Gastrocnemius medialis (tissue), 4 donors: ENCODE data around the gene QPRT. TPM values are rescaled to one million over a fixed set of nuclear protein-coding genes. Genes with fewer than 3 reads are reported as not detected.

Experiments
- ATAC-seq, 2 donors: fragments of 150-250 bp; one replicate each; pipeline ENCODE4 v1.9.1; 2016
- DNase-seq, 2 donors: peaks; one replicate each; pipeline ENCODE4 v3.0.0-alpha.2; 2019
- H3K27ac ChIP-seq, 4 donors: fragments of 200-600 bp; sonication (generic); 1 replicate in 1 of 4; 2 replicates in 3 of 4; pipeline ENCODE4 v1.5.1; 2016 to 2018; ENCODE audit warnings: mild to moderate bottlenecking in 2 of 4, moderate library complexity in 1 of 4
- H3K27me3 ChIP-seq, 3 donors: fragments of 200-600 bp; sonication (generic) in 2 of 3; 1 replicate in 1 of 3; 2 replicates in 2 of 3; pipeline versions ENCODE4 v1.5.1 to v1.6.0; 2016 to 2019; ENCODE audit warnings: mild to moderate bottlenecking in 1 of 3, moderate library complexity in 1 of 3
- H3K36me3 ChIP-seq, 2 donors: fragments of 200-600 bp; sonication (generic) in 1 of 2; one replicate each; pipeline ENCODE4 v1.5.1; 2017 to 2018
- H3K4me1 ChIP-seq, 2 donors: fragments of 200-600 bp; sonication (generic) in 1 of 2; one replicate each; pipeline ENCODE4 v1.5.1; 2016 to 2017; ENCODE audit warnings: mild to moderate bottlenecking in 2 of 2
- H3K4me3 ChIP-seq, 4 donors: fragments of 200-600 bp; sonication (generic) in 3 of 4; 1 replicate in 1 of 4; 2 replicates in 3 of 4; pipeline ENCODE4 v1.5.1; 2016 to 2019; ENCODE audit warnings: mild to moderate bottlenecking in 2 of 4
- H3K9me3 ChIP-seq, 3 donors: fragments of 200-600 bp; sonication (generic) in 2 of 3; 1 replicate in 1 of 3; 2 replicates in 2 of 3; pipeline ENCODE4 v1.5.1; 2016 to 2019
- POLR2A ChIP-seq, 2 donors: fragments of 450-650 bp; IDR thresholded peaks; one replicate each; pipeline ENCODE4 v1.6.1; 2017; ENCODE audit warnings: antibody characterized with exemption in 2 of 2, mild to moderate bottlenecking in 2 of 2, moderate library complexity in 2 of 2
- in situ Hi-C, 4 donors: fragments of 200-750 bp; cut with MboI; loops; one replicate each; pipeline versions ENCODE4 v1.15.0 to v1.8.0; 2017; ENCODE audit warnings: low sequenced_read_pairs in 4 of 4
- intact Hi-C: fragments of 100-400 bp; cut with DNase I; formaldehyde crosslinking; loops from one replicate; pipeline ENCODE4 v1.15.1; 2023; ENCODE audit warnings: low total_unique reads
- total RNA-seq, 4 donors: library from RNA; depleted of rRNA; stranded (reverse); fragments of >200 nt; gene quantifications; one replicate each; pipeline versions ENCODE4 v1.1.0 to v1.2.3, GENCODE V29; 2016
- TF ChIP-seq, protein P1 (sequence below), 5 experiments: fragments of 450-650 bp in 3 of 5; fragments of 200-600 bp in 2 of 5; sonication (generic) in 2 of 5; IDR thresholded peaks in 4 of 5; conservative IDR thresholded peaks in 1 of 5; 1 replicate in 4 of 5; 2 replicates in 1 of 5; pipeline ENCODE4 v1.5.1; 2016 to 2019; ENCODE audit warnings: antibody characterized with exemption in 5 of 5, mild to moderate bottlenecking in 3 of 5, moderate library complexity in 3 of 5

QPRT gene
- total RNA-seq, 4 donors from 2014 or later = 0.78 to 2.5 (median 1.5) TPM

DNA sequence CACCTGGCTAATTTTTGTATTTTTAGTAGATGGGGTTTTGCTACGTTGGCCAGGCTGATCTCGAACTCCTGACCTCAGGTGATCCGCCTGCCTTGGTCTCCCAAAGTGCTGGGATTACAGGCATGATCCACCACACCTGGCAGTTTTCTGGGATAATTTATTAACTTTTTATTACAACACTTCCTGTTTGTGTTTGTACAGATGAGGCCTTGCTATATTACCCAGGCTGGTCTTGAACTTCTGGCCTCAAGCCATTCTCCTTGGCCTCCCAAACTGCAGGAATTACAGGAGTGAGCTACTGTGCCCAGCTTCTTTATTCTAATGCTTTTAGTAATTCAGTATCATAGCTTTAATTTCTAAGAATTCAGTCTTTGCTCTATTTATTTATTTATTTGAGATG, 32.0 kb upstream of the QPRT start:
- in situ Hi-C loops (loop anchor here in 1 of 4 donors (10.0 kb wide), 1 partner anchor 88 kb away; no protein-coding TSS in a partner anchor), intact Hi-C loops (no loop called here)
- Histone ChIP-seq H3K4me3 (no peak overlapping the region), H3K4me1 (no peaks in the 10 kb centered on the region), H3K27me3 (no peaks in the 10 kb centered on the region), H3K36me3 (no peaks in the 10 kb centered on the region), H3K27ac (no peak overlapping the region), H3K9me3 (no peaks in the 10 kb centered on the region)
- no peak for DNase-seq
- TF ChIP-seq, protein P1, sequence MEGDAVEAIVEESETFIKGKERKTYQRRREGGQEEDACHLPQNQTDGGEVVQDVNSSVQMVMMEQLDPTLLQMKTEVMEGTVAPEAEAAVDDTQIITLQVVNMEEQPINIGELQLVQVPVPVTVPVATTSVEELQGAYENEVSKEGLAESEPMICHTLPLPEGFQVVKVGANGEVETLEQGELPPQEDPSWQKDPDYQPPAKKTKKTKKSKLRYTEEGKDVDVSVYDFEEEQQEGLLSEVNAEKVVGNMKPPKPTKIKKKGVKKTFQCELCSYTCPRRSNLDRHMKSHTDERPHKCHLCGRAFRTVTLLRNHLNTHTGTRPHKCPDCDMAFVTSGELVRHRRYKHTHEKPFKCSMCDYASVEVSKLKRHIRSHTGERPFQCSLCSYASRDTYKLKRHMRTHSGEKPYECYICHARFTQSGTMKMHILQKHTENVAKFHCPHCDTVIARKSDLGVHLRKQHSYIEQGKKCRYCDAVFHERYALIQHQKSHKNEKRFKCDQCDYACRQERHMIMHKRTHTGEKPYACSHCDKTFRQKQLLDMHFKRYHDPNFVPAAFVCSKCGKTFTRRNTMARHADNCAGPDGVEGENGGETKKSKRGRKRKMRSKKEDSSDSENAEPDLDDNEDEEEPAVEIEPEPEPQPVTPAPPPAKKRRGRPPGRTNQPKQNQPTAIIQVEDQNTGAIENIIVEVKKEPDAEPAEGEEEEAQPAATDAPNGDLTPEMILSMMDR (IDR thresholded peaks at IDR 0.05 in 4 of 5, conservative IDR thresholded peaks at IDR 0.05 in 1 of 5) = no peak
- no peak for TF ChIP-seq POLR2A (IDR thresholded peaks at IDR 0.05)
- ATAC-seq = no peak

DNA sequence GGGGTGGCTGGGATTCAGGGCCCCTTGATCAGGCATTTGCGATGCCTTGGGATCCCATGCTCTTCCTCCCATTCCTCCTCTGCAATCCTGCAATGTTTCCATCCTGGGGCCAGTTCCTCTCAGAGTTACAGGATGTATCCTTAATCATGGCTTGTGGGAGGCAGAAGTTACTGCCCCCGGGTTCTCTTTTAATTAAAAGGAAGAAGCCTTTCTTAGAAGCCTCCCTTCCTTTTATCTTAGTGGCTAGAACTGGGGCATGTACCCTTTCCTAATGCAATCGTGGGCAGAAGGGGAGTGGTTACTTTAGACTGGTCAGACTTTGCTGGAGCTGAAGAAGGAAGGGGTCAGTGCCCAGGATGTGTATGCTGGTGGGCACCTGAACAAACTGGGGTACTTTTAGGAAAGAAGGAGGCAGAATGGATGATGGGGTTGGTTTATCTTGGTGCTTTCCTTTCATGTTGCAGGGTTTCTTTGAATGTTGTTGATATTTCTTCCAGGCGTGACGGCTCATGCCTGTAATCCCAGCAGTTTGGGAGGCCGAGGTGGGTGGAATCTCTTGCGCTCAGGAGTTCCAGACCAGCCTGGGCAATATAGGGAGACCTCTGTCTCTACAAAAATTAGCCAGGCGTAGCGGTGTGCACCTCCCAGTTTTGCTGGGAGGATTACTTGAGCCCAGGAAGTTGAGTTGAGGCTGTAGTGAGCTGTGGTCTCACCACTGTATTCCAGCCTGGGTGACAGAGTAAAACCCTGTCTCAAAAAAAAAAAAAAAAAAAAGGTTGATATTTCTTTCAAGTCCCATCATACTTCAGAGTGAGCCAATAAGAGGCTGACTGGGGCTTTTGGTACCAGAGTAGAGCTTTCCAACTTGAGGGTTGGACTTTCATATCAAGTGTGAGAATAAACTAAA, 29.1 kb upstream of the QPRT start:
- no peak for DNase-seq
- no peak for ATAC-seq
- Histone ChIP-seq H3K36me3 (no peaks in the 10 kb centered on the region), H3K4me3 (no peak overlapping the region), H3K4me1 (no peaks in the 10 kb centered on the region), H3K27ac (no peak overlapping the region), H3K9me3 (no peaks in the 10 kb centered on the region), H3K27me3 (no peaks in the 10 kb centered on the region)
- no peak for TF ChIP-seq POLR2A (IDR thresholded peaks at IDR 0.05)
- TF ChIP-seq, protein P1 (IDR thresholded peaks at IDR 0.05 in 4 of 5, conservative IDR thresholded peaks at IDR 0.05 in 1 of 5) = no peak
- intact Hi-C loops = no loop called here
- in situ Hi-C loops = loop anchor here in 1 of 4 donors (10.0 kb wide), 1 partner anchor 85 kb away; no protein-coding TSS in a partner anchor

DNA sequence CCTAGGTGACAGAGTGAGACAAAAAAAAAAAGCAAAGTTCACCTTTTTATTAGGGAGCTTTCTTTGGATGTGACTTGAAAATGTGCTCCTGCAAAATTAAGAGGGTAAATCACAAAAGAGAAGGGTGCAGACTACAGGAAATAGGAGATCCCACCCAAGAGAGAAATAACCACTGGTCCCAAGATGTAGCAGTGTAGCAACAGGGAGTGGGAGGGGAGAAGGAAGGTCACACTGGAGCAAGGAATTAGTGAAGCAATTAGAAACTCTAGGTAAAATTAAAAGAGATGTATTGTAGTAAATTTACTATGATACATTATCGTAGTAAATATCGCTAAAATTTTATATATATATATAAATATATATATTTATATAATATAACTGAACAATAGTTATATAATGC, 28.2 kb upstream of the QPRT start:
- DNase-seq = no peak
- ATAC-seq = no peak
- no peaks in the 10 kb centered on the region for H3K36me3 ChIP-seq
- no peaks in the 10 kb centered on the region for H3K27me3 ChIP-seq
- TF ChIP-seq POLR2A (IDR thresholded peaks at IDR 0.05) = no peak
- TF ChIP-seq, protein P1 (IDR thresholded peaks at IDR 0.05 in 4 of 5, conservative IDR thresholded peaks at IDR 0.05 in 1 of 5) = no peak
- in situ Hi-C loops = no loop called here
- no peak overlapping the region for H3K4me3 ChIP-seq
- H3K4me1 ChIP-seq = no peaks in the 10 kb centered on the region
- intact Hi-C loops = no loop called here
- H3K27ac ChIP-seq = no peak overlapping the region
- no peaks in the 10 kb centered on the region for H3K9me3 ChIP-seq

DNA sequence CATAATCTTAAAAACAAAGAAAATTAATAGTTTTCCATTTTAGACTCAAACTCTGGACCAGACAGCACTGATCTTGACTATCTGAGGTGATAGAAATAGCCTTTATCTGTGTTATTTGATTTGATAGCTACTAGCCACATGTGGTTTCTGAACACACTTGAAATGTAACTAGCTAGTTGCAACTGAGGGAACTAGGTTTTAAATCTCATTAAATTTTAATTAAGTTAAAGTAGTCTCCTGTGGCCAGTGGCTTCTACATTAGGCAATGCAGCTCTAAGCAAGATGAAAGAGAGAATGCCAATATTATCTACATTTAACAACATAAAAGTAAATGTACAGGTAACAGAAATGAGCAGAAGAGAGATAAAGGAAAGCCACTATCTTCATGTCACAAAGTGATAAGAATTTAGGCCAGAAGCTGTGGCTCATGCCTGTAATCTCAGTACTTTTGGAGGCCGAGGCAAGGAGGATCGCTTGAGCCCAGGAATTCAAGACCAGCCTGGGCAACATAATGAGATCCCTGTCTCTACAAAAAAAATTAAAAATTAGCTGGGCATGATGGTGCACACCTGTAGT, 27.1 kb upstream of the QPRT start:
- no peak overlapping the region for H3K4me3 ChIP-seq
- H3K27me3 ChIP-seq = no peaks in the 10 kb centered on the region
- H3K9me3 ChIP-seq = no peaks in the 10 kb centered on the region
- no peaks in the 10 kb centered on the region for H3K4me1 ChIP-seq
- ATAC-seq (no peak), DNase-seq (no peak)
- TF ChIP-seq POLR2A (IDR thresholded peaks at IDR 0.05) = no peak
- TF ChIP-seq, protein P1 (IDR thresholded peaks at IDR 0.05 in 4 of 5, conservative IDR thresholded peaks at IDR 0.05 in 1 of 5) = no peak
- H3K27ac ChIP-seq = no peak overlapping the region
- in situ Hi-C loops = no loop called here
- no peaks in the 10 kb centered on the region for H3K36me3 ChIP-seq
- intact Hi-C loops = no loop called here
